Loucy (cell line): ENCODE results near the gene TSHR.

Source experiments
- CTCF ChIP-seq: fragments of 200-600 bp; sonication (generic); conservative IDR thresholded peaks from 2 replicates; pipeline ENCODE4 v1.5.1; 2014; ENCODE audit warnings: mild to moderate bottlenecking, antibody characterized with exemption, low read length
- EZH2phosphoT487 ChIP-seq: fragments of 200-600 bp; IDR thresholded peaks from 2 replicates; pipeline ENCODE4 v1.6.1; 2018; ENCODE audit warnings: antibody characterized with exemption, mild to moderate bottlenecking, moderate library complexity, borderline replicate concordance

GRCh38 chr14:81161088-81161487 is 205.7 kb downstream of the TSHR start:
- no peak for TF ChIP-seq EZH2phosphoT487
- TF ChIP-seq CTCF: no peak
